RWPE2 (cell line): ENCODE measurements around the gene PRLR.
"Not testable (repeated sequence)": the region's sequence is repeated elsewhere in the genome, so short reads cannot be mapped to it uniquely, and the experiment has no call there.

ENCODE experiments used
- ATAC-seq: fragments of 200-7000 bp; cut with Tn5 transposase; 3 replicates; pipeline ENCODE4 v1.9.1; 2021; ENCODE audit warnings: low read depth
- DNase-seq: peaks from one replicate; pipeline ENCODE4 v3.0.0-alpha.2; 2020; ENCODE audit warnings: low spot score
- H3K27ac ChIP-seq: fragments of 450-650 bp; 2 replicates; pipeline ENCODE4 v1.5.1; 2017; ENCODE audit warnings: mild to moderate bottlenecking; ENCODE audit not compliant: poor library complexity, severe bottlenecking
- H3K27me3 ChIP-seq: fragments of 250-450 bp; sonication (Bioruptor Pico); 2 replicates; pipeline ENCODE4 v1.5.1; 2021; ENCODE audit warnings: mild to moderate bottlenecking, moderate library complexity; ENCODE audit not compliant: insufficient read depth, poor library complexity, severe bottlenecking
- H3K36me3 ChIP-seq: fragments of 250-450 bp; sonication (Bioruptor Pico); 2 replicates; pipeline ENCODE4 v1.5.1; 2020; ENCODE audit warnings: low read depth, mild to moderate bottlenecking, moderate library complexity
- H3K4me1 ChIP-seq: fragments of 250-450 bp; sonication (Bioruptor Pico); 2 replicates; pipeline ENCODE4 v1.5.1; 2021; ENCODE audit warnings: mild to moderate bottlenecking, moderate library complexity; ENCODE audit not compliant: insufficient read depth, poor library complexity, severe bottlenecking
- H3K4me3 ChIP-seq: fragments of 250-450 bp; sonication (Bioruptor Pico); 2 replicates; pipeline ENCODE4 v1.5.1; 2021; ENCODE audit warnings: mild to moderate bottlenecking, moderate library complexity; ENCODE audit not compliant: severe bottlenecking
- H3K9me3 ChIP-seq: fragments of 250-450 bp; sonication (Bioruptor Pico); 2 replicates; pipeline ENCODE4 v1.5.1; 2021; ENCODE audit warnings: mild to moderate bottlenecking, moderate library complexity; ENCODE audit not compliant: severe bottlenecking
- TF ChIP-seq, protein P1 (sequence below): fragments of 450-650 bp; IDR thresholded peaks from one replicate; pipeline ENCODE4 v1.5.1; 2017; ENCODE audit warnings: mild to moderate bottlenecking, moderate library complexity; ENCODE audit not compliant: poor library complexity, severe bottlenecking

Gene PRLR

DNA sequence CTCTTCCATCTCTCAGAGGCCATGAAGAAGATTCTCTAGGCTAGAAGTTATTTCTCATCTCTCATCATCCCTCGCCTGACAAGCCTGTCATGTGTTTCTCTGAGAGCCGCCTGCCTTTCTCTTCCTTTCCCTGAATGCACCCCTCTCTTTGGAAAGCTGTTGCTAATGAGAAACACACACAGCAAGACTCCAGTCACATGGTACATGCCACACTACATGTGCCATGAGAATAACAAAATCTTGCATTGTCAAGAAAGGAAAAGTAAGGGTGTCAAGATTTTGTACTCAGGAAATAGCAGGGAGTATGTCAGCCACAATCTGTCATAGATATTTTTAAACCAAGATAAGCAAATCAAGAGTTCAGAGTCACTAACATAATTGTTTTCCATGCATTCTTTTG, 191.4 kb downstream of the PRLR start:
- TF ChIP-seq, protein P1, sequence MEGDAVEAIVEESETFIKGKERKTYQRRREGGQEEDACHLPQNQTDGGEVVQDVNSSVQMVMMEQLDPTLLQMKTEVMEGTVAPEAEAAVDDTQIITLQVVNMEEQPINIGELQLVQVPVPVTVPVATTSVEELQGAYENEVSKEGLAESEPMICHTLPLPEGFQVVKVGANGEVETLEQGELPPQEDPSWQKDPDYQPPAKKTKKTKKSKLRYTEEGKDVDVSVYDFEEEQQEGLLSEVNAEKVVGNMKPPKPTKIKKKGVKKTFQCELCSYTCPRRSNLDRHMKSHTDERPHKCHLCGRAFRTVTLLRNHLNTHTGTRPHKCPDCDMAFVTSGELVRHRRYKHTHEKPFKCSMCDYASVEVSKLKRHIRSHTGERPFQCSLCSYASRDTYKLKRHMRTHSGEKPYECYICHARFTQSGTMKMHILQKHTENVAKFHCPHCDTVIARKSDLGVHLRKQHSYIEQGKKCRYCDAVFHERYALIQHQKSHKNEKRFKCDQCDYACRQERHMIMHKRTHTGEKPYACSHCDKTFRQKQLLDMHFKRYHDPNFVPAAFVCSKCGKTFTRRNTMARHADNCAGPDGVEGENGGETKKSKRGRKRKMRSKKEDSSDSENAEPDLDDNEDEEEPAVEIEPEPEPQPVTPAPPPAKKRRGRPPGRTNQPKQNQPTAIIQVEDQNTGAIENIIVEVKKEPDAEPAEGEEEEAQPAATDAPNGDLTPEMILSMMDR, result no peak
- no peaks in the 10 kb centered on the region for H3K36me3 ChIP-seq
- H3K4me1 ChIP-seq, result no peaks in the 10 kb centered on the region
- H3K27me3 ChIP-seq, result peaks cover 19% of the 10 kb centered on the region
- DNase-seq (no peak), ATAC-seq (no peak)
- H3K4me3 ChIP-seq, result no peak overlapping the region
- H3K9me3 ChIP-seq, result no peaks in the 10 kb centered on the region
- H3K27ac ChIP-seq, result no peak overlapping the region

DNA sequence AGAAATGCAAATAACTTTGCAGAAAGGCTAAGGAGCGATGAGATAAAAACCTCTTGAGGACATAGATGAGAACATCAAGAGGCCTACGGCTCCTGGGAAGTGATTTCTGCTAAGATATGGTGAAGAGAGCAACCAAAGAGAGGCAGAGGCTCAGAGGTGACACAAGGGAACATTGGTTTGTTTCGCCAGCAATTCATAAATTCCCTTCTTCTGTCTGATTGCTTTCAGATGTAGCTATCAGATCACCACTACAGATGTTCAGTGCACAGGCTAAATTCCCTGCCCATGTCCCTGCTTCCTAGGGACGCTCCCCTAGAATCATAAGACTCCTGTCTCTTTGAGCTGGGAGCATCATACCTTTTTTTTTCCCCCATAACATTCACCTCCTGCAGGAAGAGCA, 193.8 kb downstream of the PRLR start:
- DNase-seq, result no peak
- ATAC-seq, result no peak
- peaks cover 11% of the 10 kb centered on the region for H3K27me3 ChIP-seq
- no peaks in the 10 kb centered on the region for H3K9me3 ChIP-seq
- H3K27ac ChIP-seq, result no peak overlapping the region
- no peaks in the 10 kb centered on the region for H3K4me1 ChIP-seq
- TF ChIP-seq, protein P1, result no peak
- no peaks in the 10 kb centered on the region for H3K36me3 ChIP-seq
- H3K4me3 ChIP-seq, result no peak overlapping the region

DNA sequence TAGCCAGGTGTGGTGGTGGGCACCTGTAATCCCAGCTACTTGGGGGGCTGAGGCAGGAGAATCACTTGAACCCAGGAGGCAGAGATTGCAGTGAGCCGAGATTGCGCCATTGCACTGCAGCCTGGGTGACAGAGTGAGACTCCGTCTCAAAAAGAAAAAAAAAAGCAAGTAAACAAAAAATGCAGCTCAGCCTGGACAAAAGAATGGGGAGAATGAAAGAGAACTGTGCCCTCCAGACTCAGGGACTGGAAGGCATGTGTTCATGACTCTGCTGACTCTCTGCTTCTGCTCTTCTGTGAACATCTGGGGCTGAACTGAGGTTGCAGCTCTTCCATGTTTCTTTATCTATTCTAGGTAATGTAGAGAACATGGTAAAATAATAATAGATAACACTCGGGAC, 194.4 kb downstream of the PRLR start:
- not testable (repeated sequence) for DNase-seq, ATAC-seq, H3K27ac ChIP-seq, H3K4me3 ChIP-seq, H3K27me3 ChIP-seq, H3K4me1 ChIP-seq, H3K9me3 ChIP-seq, H3K36me3 ChIP-seq

DNA sequence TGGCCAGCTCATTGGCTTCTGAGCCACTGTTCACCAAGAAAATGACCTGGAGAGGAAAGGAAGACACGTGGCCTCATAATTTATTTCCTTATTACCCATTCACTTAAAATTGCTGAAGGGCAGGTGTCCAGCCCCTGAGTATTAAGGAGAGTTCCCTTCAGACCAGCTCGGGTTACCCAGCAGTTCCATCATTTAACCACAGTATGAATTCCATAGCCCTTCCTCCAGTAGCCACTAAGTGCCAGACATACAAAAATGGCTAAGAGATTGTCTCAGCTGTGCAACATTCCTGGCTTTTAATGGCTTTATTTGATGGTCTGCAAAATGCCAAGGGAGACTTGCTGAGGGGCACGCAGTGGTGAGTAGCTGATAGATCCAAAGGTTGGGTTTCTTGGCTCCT, 195.0 kb downstream of the PRLR start:
- Histone ChIP-seq H3K4me3 (no peak overlapping the region), H3K36me3 (no peaks in the 10 kb centered on the region), H3K27me3 (peaks cover 4% of the 10 kb centered on the region), H3K4me1 (no peaks in the 10 kb centered on the region), H3K9me3 (no peaks in the 10 kb centered on the region), H3K27ac (no peak overlapping the region)
- DNase-seq (no peak), ATAC-seq (no peak)
- TF ChIP-seq, protein P1, result no peak

DNA sequence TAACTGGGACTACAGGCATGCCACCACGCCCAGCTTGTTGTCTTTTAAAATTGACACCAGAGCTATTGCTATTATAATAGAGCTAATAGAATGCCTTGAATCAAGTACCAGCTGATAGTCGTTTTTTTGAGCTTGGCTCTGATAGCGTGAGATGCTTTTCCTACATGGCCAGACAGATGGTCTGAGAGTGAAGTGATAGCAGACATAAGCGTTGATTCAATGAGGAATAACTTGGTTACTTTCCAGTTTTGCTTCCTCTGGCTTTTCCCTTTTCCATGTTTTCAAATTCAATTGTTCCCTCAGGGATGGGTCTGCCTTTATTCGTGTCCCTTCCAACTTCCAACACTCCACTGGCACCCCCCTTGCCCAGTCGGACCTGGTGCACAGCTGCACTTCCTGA, 197.9 kb downstream of the PRLR start:
- no peak for ATAC-seq
- TF ChIP-seq, protein P1, result no peak
- no peaks in the 10 kb centered on the region for H3K36me3 ChIP-seq
- H3K4me1 ChIP-seq, result no peaks in the 10 kb centered on the region
- no peak for DNase-seq
- no peaks in the 10 kb centered on the region for H3K27me3 ChIP-seq
- H3K4me3 ChIP-seq, result no peak overlapping the region
- H3K9me3 ChIP-seq, result no peaks in the 10 kb centered on the region
- no peak overlapping the region for H3K27ac ChIP-seq
